Gastrocnemius medialis (tissue), 4 donors: ENCODE results near the gene UPF1. TPM values are rescaled to one million over a fixed set of nuclear protein-coding genes. Genes with fewer than 3 reads are reported as not detected.

Source experiments
- ATAC-seq, 2 donors: fragments of 150-250 bp; one replicate each; pipeline ENCODE4 v1.9.1; 2016
- DNase-seq, 2 donors: peaks; one replicate each; pipeline ENCODE4 v3.0.0-alpha.2; 2019
- H3K27ac ChIP-seq, 4 donors: fragments of 200-600 bp; sonication (generic); 1 replicate in 1 of 4; 2 replicates in 3 of 4; pipeline ENCODE4 v1.5.1; 2016 to 2018; ENCODE audit warnings: mild to moderate bottlenecking in 2 of 4, moderate library complexity in 1 of 4
- H3K27me3 ChIP-seq, 3 donors: fragments of 200-600 bp; sonication (generic) in 2 of 3; 1 replicate in 1 of 3; 2 replicates in 2 of 3; pipeline versions ENCODE4 v1.5.1 to v1.6.0; 2016 to 2019; ENCODE audit warnings: mild to moderate bottlenecking in 1 of 3, moderate library complexity in 1 of 3
- H3K36me3 ChIP-seq, 2 donors: fragments of 200-600 bp; sonication (generic) in 1 of 2; one replicate each; pipeline ENCODE4 v1.5.1; 2017 to 2018
- H3K4me1 ChIP-seq, 2 donors: fragments of 200-600 bp; sonication (generic) in 1 of 2; one replicate each; pipeline ENCODE4 v1.5.1; 2016 to 2017; ENCODE audit warnings: mild to moderate bottlenecking in 2 of 2
- H3K4me3 ChIP-seq, 4 donors: fragments of 200-600 bp; sonication (generic) in 3 of 4; 1 replicate in 1 of 4; 2 replicates in 3 of 4; pipeline ENCODE4 v1.5.1; 2016 to 2019; ENCODE audit warnings: mild to moderate bottlenecking in 2 of 4
- H3K9me3 ChIP-seq, 3 donors: fragments of 200-600 bp; sonication (generic) in 2 of 3; 1 replicate in 1 of 3; 2 replicates in 2 of 3; pipeline ENCODE4 v1.5.1; 2016 to 2019
- POLR2A ChIP-seq, 2 donors: fragments of 450-650 bp; IDR thresholded peaks; one replicate each; pipeline ENCODE4 v1.6.1; 2017; ENCODE audit warnings: antibody characterized with exemption in 2 of 2, mild to moderate bottlenecking in 2 of 2, moderate library complexity in 2 of 2
- in situ Hi-C, 4 donors: fragments of 200-750 bp; cut with MboI; loops; one replicate each; pipeline versions ENCODE4 v1.15.0 to v1.8.0; 2017; ENCODE audit warnings: low sequenced_read_pairs in 4 of 4
- intact Hi-C: fragments of 100-400 bp; cut with DNase I; formaldehyde crosslinking; loops from one replicate; pipeline ENCODE4 v1.15.1; 2023; ENCODE audit warnings: low total_unique reads
- total RNA-seq, 4 donors: library from RNA; depleted of rRNA; stranded (reverse); fragments of >200 nt; gene quantifications; one replicate each; pipeline versions ENCODE4 v1.1.0 to v1.2.3, GENCODE V29; 2016
- TF ChIP-seq, protein P1 (sequence below), 5 experiments: fragments of 450-650 bp in 3 of 5; fragments of 200-600 bp in 2 of 5; sonication (generic) in 2 of 5; IDR thresholded peaks in 4 of 5; conservative IDR thresholded peaks in 1 of 5; 1 replicate in 4 of 5; 2 replicates in 1 of 5; pipeline ENCODE4 v1.5.1; 2016 to 2019; ENCODE audit warnings: antibody characterized with exemption in 5 of 5, mild to moderate bottlenecking in 3 of 5, moderate library complexity in 3 of 5

UPF1 gene
- total RNA-seq, 4 donors from 2014 or later, result 26.0 to 64.9 (median 46.4) TPM

DNA sequence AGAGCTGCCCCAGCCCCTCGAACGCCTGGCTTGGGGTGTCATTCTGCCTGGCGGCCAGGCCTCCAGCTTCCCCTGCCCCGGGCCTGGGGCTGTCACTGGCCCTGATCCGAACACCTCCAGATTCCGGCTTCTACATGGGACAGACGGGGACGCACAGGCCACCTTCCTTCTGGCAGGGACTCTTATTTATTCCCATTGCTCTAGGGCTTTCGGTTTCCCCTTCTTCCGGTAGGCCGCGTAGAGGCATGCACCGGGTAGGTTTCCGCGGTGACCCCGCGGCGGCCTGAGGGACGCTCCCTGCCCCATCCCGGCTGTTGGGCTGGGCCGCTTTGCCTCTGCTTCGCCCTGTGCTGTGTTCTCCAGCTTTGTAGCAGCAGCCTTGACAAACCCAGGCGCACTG is 36.0 kb downstream of the UPF1 start:
- in situ Hi-C loops, result no loop called here
- Histone ChIP-seq H3K4me3 (no peak overlapping the region), H3K4me1 (peaks cover 0 to 4% of the 10 kb centered on the region in 2 donors), H3K27me3 (no peaks in the 10 kb centered on the region), H3K36me3 (peaks cover 0 to 47% of the 10 kb centered on the region in 2 donors), H3K9me3 (no peaks in the 10 kb centered on the region), H3K27ac (no peak overlapping the region)
- intact Hi-C loops, result no loop called here
- no peak for TF ChIP-seq POLR2A (IDR thresholded peaks at IDR 0.05)
- TF ChIP-seq, protein P1, sequence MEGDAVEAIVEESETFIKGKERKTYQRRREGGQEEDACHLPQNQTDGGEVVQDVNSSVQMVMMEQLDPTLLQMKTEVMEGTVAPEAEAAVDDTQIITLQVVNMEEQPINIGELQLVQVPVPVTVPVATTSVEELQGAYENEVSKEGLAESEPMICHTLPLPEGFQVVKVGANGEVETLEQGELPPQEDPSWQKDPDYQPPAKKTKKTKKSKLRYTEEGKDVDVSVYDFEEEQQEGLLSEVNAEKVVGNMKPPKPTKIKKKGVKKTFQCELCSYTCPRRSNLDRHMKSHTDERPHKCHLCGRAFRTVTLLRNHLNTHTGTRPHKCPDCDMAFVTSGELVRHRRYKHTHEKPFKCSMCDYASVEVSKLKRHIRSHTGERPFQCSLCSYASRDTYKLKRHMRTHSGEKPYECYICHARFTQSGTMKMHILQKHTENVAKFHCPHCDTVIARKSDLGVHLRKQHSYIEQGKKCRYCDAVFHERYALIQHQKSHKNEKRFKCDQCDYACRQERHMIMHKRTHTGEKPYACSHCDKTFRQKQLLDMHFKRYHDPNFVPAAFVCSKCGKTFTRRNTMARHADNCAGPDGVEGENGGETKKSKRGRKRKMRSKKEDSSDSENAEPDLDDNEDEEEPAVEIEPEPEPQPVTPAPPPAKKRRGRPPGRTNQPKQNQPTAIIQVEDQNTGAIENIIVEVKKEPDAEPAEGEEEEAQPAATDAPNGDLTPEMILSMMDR (IDR thresholded peaks at IDR 0.05 in 4 of 5, conservative IDR thresholded peaks at IDR 0.05 in 1 of 5), result no peak
- DNase-seq (no peak), ATAC-seq (no peak)

DNA sequence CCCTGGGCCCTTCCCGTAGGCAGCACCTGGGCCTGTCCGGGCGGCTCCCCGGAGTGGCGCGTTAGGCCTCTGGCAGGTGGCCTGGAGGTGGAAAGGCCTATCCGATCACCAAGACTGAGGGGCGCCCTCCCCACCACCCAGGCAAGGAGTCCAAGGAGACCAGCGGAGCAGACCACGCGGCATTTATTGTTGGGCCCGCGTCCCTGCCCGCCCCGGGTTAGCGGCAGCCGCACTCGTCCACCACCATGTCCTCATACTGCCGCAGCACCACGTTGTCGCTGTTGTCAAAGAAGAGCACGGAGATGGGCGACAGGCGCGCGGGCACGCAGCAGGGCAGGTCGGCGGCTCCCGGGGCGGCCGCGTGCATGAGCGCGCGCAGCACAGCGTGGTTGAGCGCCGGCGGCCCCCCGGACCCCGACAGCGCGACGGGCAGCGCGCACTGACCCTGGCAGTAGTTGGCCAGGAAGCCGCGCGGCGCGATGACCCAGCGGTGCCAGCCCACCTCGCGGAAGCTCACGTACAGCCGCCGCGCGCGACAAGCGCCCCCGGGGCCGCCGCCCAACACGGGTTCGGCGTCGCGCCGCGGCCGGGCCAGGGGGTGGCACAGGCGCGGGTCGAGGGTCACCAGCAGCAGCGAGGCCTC is 36.7 kb downstream of the UPF1 start:
- H3K27ac ChIP-seq, result no peak overlapping the region
- DNase-seq (no peak), ATAC-seq (no peak)
- H3K4me1 ChIP-seq, result peaks cover 0 to 4% of the 10 kb centered on the region in 2 donors
- H3K4me3 ChIP-seq, result no peak overlapping the region
- in situ Hi-C loops (no loop called here), intact Hi-C loops (no loop called here)
- peaks cover 0 to 39% of the 10 kb centered on the region in 2 donors for H3K36me3 ChIP-seq
- TF ChIP-seq POLR2A (IDR thresholded peaks at IDR 0.05), result no peak
- TF ChIP-seq, protein P1 (IDR thresholded peaks at IDR 0.05 in 4 of 5, conservative IDR thresholded peaks at IDR 0.05 in 1 of 5), result no peak
- H3K27me3 ChIP-seq, result no peaks in the 10 kb centered on the region
- no peaks in the 10 kb centered on the region for H3K9me3 ChIP-seq

- Histone ChIP-seq H3K4me3 (no peak overlapping the region), H3K27ac (no peak overlapping the region), H3K9me3 (no peaks in the 10 kb centered on the region), H3K36me3 (peaks cover 0 to 33% of the 10 kb centered on the region in 2 donors), H3K27me3 (no peaks in the 10 kb centered on the region), H3K4me1 (peaks cover 0 to 4% of the 10 kb centered on the region in 2 donors)
- intact Hi-C loops, result no loop called here
- no peak for ATAC-seq
- no peak for TF ChIP-seq POLR2A (IDR thresholded peaks at IDR 0.05)
- TF ChIP-seq, protein P1 (IDR thresholded peaks at IDR 0.05 in 4 of 5, conservative IDR thresholded peaks at IDR 0.05 in 1 of 5), result no peak
- no peak for DNase-seq
- in situ Hi-C loops, result no loop called here
Observed at GRCh38 chr19:18869023-18869618, 37.4 kb downstream of the UPF1 start.

- intact Hi-C loops, result no loop called here
- H3K27ac ChIP-seq, result no peak overlapping the region
- H3K27me3 ChIP-seq, result no peaks in the 10 kb centered on the region
- in situ Hi-C loops, result no loop called here
- no peak for ATAC-seq
- DNase-seq, result no peak
- no peak overlapping the region for H3K4me3 ChIP-seq
- H3K4me1 ChIP-seq, result peaks cover 0 to 4% of the 10 kb centered on the region in 2 donors
- no peak for TF ChIP-seq POLR2A (IDR thresholded peaks at IDR 0.05)
- TF ChIP-seq, protein P1 (IDR thresholded peaks at IDR 0.05 in 4 of 5, conservative IDR thresholded peaks at IDR 0.05 in 1 of 5), result no peak
- H3K36me3 ChIP-seq, result peaks cover 0 to 26% of the 10 kb centered on the region in 2 donors
- H3K9me3 ChIP-seq, result no peaks in the 10 kb centered on the region
Observed at GRCh38 chr19:18869781-18870530, 38.2 kb downstream of the UPF1 start.
